B cell (primary cell): ENCODE data around the gene GFRAL. TPM values are rescaled to one million over a fixed set of nuclear protein-coding genes. Genes with fewer than 3 reads are reported as not detected.

ENCODE experiments used
- ATAC-seq: fragments of 200-7000 bp; cut with Tn5 transposase; one replicate; pipeline ENCODE4 v1.10.0; 2021; ENCODE audit warnings: low read depth, mild to moderate bottlenecking, moderate number of reproducible peaks, moderate library complexity
- CTCF ChIA-PET: fragments of 350-600 bp; sonication (Branson Sonifier 250); formaldehyde crosslinking; loops from one replicate; lab custom pipeline; 2021; ENCODE audit warnings: antibody characterized with exemption, inconsistent platforms; lab: Charles Lee
- POLR2A ChIA-PET: fragments of 350-600 bp; sonication (Branson Sonifier 250); formaldehyde crosslinking; loops from one replicate; lab custom pipeline; 2021; ENCODE audit warnings: antibody characterized with exemption; lab: Charles Lee
- DNase-seq: peaks from one replicate; pipeline ENCODE4 v3.0.0; 2013
- H2AFZ ChIP-seq: 2 replicates; pipeline ENCODE4 v1.6.1; 2012; ENCODE audit warnings: mild to moderate bottlenecking, low read depth, low read length; ENCODE audit not compliant: insufficient read depth, poor library complexity, severe bottlenecking
- H3K27ac ChIP-seq, 2 donors: 1 replicate in 1 of 2; 2 replicates in 1 of 2; pipeline ENCODE4 v1.5.1; 2012 to 2013; ENCODE audit warnings: low read length in 2 of 2, mild to moderate bottlenecking in 2 of 2, moderate library complexity in 1 of 2
- H3K27me3 ChIP-seq, 4 experiments: fragments of 200-600 bp in 1 of 4; sonication (generic) in 1 of 4; replicated peaks in 1 of 4; 1 replicate in 2 of 4; 2 replicates in 2 of 4; pipeline versions ENCODE4 v1.6.1 to v1.7.0; 2013 to 2016; ENCODE audit warnings: low read length in 3 of 4, mild to moderate bottlenecking in 2 of 4, mixed read lengths in 1 of 4, moderate library complexity in 1 of 4; ENCODE audit not compliant: insufficient read depth in 4 of 4, control insufficient read depth in 3 of 4; ENCODE audit errors: control extremely low read depth in 1 of 4
- H3K36me3 ChIP-seq, 2 experiments: replicated peaks in 1 of 2; 1 replicate in 1 of 2; 2 replicates in 1 of 2; pipeline versions ENCODE4 v1.6.1 to v1.7.1; 2013; ENCODE audit warnings: low read length in 1 of 2; ENCODE audit not compliant: insufficient read depth in 2 of 2, control insufficient read depth in 1 of 2; ENCODE audit errors: control extremely low read depth in 1 of 2, extremely low read depth in 1 of 2
- H3K4me1 ChIP-seq, 2 donors: fragments of 200-600 bp in 1 of 2; sonication (generic) in 1 of 2; 1 replicate in 1 of 2; 2 replicates in 1 of 2; pipeline versions ENCODE4 v1.5.1 to v1.6.1; 2013 to 2017; ENCODE audit warnings: low read length in 2 of 2; ENCODE audit not compliant: control insufficient read depth in 2 of 2, insufficient read depth in 2 of 2
- H3K4me2 ChIP-seq: replicated peaks from 2 replicates; pipeline ENCODE3; 2012; ENCODE audit warnings: mild to moderate bottlenecking, low read depth, low read length; ENCODE audit not compliant: poor library complexity, severe bottlenecking
- H3K4me3 ChIP-seq, 5 experiments: fragments of 200-600 bp in 1 of 5; sonication (generic) in 1 of 5; 1 replicate in 3 of 5; 2 replicates in 2 of 5; pipeline versions ENCODE4 v1.5.1 to v1.7.0; 2011 to 2016; ENCODE audit warnings: low read length in 4 of 5, mild to moderate bottlenecking in 4 of 5, low read depth in 2 of 5, control low read depth in 1 of 5, moderate library complexity in 1 of 5; ENCODE audit not compliant: insufficient read depth in 1 of 5; ENCODE audit errors: control extremely low read depth in 1 of 5, extremely low read depth in 1 of 5
- H3K79me2 ChIP-seq: fragments of 200-600 bp; sonication (generic); one replicate; pipeline ENCODE4 v1.6.0; 2016; ENCODE audit warnings: low read length; ENCODE audit not compliant: control insufficient read depth, insufficient read depth
- H3K9ac ChIP-seq: fragments of 200-600 bp; sonication (generic); 2 replicates; pipeline ENCODE4 v1.6.1; 2017; ENCODE audit warnings: mild to moderate bottlenecking, low read length, moderate library complexity
- H3K9me3 ChIP-seq, 3 donors: one replicate each; pipeline versions ENCODE4 v1.6.1 to v1.7.1; 2013; ENCODE audit warnings: low read length in 2 of 3; ENCODE audit not compliant: control insufficient read depth in 2 of 3, insufficient read depth in 1 of 3; ENCODE audit errors: control extremely low read depth in 1 of 3
- H4K20me1 ChIP-seq: 2 replicates; pipeline ENCODE4 v1.6.0; 2012; ENCODE audit warnings: mild to moderate bottlenecking, low read length; ENCODE audit not compliant: insufficient read depth, control insufficient read depth, poor library complexity, severe bottlenecking
- H3K27ac Mint-ChIP-seq: one replicate; pipeline ENCODE4 v1.8.0; 2021; ENCODE audit warnings: mixed read lengths
- H3K27me3 Mint-ChIP-seq: one replicate; pipeline ENCODE4 v1.8.0; 2021; ENCODE audit warnings: mixed read lengths
- H3K4me1 Mint-ChIP-seq: one replicate; pipeline ENCODE4 v1.8.0; 2021; ENCODE audit warnings: mixed read lengths
- H3K4me3 Mint-ChIP-seq: one replicate; pipeline ENCODE4 v1.8.0; 2021; ENCODE audit warnings: mixed read lengths
- H3K9me3 Mint-ChIP-seq: one replicate; pipeline ENCODE4 v1.8.0; 2022; ENCODE audit warnings: mixed read lengths; ENCODE audit not compliant: insufficient read depth
- EZH2 ChIP-seq: IDR thresholded peaks from 2 replicates; pipeline ENCODE4 v1.6.1; 2012; ENCODE audit warnings: borderline replicate concordance, low read depth, mild to moderate bottlenecking, moderate library complexity, low read length; ENCODE audit not compliant: insufficient read depth, poor library complexity, severe bottlenecking
- whole genome bisulfite sequencing: methylation state at CpG from one replicate; pipeline ENCODE4 v1.1.5; 2013; ENCODE audit warnings: missing lambda C conversion rate; ENCODE audit not compliant: insufficient coverage; 5-methylcytosine and 5-hydroxymethylcytosine counted together
- intact Hi-C: fragments of 100-400 bp; cut with micrococcal nuclease; formaldehyde crosslinking; loops from one replicate; pipeline ENCODE4 v1.10.0; 2022
- polyA plus RNA-seq: library from polyadenylated mRNA; depleted of rRNA; stranded (reverse); fragments of >200 nt; gene quantifications from 2 replicates; pipeline ENCODE4 v1.2.3, GENCODE V29; 2012
- total RNA-seq, 2 donors: library from RNA; stranded (reverse); fragments of 120-200 nt in 1 of 2; gene quantifications; 1 replicate in 1 of 2; 2 replicates in 1 of 2; pipeline versions ENCODE4 v1.2.3 to v1.2.4, GENCODE V29; 2013 to 2022
- TF ChIP-seq, protein P1 (sequence below): fragments of 200-600 bp; IDR thresholded peaks from one replicate; pipeline ENCODE4 v1.8.0; 2022; ENCODE audit warnings: antibody characterized with exemption, mild to moderate bottlenecking

Gene GFRAL
- total and polyA plus RNA-seq, 2 donors (not counting 1 experiment from before 2014, with no cell fraction given): not detected

DNA sequence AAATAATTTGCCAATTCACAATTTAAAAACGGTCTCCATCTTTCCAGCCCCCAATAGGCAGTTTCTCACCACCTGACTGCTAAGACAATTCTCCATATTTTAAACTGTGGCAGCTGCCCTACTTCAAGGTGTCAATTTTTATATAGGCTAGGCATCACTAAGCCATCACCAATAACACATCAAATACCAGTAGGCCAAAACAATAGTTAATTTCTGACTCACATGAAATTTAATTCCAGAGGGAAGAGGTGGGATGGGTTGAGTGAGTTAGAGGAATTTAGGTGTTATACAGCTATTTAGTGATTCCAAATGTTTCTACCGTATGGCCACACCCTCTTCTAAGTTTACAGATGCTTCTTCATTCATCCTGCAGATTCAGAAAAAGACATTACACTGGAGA lies 49.9 kb downstream of the GFRAL start:
- Histone ChIP-seq H3K4me1 (no peaks in the 10 kb centered on the region), H2AFZ (no peak overlapping the region), H3K27me3 (no peaks in the 10 kb centered on the region), H3K36me3 (no peaks in the 10 kb centered on the region), H3K9me3 (no peaks in the 10 kb centered on the region), H3K4me3 (no peak overlapping the region), H4K20me1 (no peaks in the 10 kb centered on the region), H3K27ac (no peak overlapping the region), H3K79me2 (no peaks in the 10 kb centered on the region), H3K4me2 (no peak overlapping the region), H3K9ac (no peak overlapping the region)
- ATAC-seq: no peak
- no peaks in the 10 kb centered on the region for H3K4me1 Mint-ChIP-seq
- no peaks in the 10 kb centered on the region for H3K27me3 Mint-ChIP-seq
- H3K9me3 Mint-ChIP-seq: peaks cover 5% of the 10 kb centered on the region
- CTCF ChIA-PET: no interaction called here
- no peak for TF ChIP-seq EZH2
- TF ChIP-seq, protein P1, sequence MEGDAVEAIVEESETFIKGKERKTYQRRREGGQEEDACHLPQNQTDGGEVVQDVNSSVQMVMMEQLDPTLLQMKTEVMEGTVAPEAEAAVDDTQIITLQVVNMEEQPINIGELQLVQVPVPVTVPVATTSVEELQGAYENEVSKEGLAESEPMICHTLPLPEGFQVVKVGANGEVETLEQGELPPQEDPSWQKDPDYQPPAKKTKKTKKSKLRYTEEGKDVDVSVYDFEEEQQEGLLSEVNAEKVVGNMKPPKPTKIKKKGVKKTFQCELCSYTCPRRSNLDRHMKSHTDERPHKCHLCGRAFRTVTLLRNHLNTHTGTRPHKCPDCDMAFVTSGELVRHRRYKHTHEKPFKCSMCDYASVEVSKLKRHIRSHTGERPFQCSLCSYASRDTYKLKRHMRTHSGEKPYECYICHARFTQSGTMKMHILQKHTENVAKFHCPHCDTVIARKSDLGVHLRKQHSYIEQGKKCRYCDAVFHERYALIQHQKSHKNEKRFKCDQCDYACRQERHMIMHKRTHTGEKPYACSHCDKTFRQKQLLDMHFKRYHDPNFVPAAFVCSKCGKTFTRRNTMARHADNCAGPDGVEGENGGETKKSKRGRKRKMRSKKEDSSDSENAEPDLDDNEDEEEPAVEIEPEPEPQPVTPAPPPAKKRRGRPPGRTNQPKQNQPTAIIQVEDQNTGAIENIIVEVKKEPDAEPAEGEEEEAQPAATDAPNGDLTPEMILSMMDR: no peak
- no CpG with 5 or more reads among the region's 2 CpGs for WGBS
- no peak overlapping the region for H3K27ac Mint-ChIP-seq
- DNase-seq: no peak
- intact Hi-C loops: no loop called here
- POLR2A ChIA-PET: no interaction called here
- H3K4me3 Mint-ChIP-seq: no peak overlapping the region

DNA sequence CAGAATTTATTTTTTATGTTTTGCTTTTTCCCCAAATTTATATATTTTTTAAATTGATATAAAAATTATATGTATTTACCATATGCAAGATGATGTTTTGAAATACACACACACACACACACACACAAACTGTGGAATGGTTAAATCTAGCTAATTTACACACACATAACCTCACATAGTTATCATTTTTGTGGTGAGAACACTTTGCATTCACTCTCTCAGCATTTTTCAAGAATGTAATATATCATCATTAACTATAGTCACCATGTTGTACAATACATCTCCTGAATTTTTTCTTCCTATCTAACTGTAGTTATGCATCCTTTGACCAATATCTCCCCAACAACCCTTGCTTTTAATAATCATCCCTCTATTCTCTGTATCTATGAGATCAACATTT lies 52.2 kb downstream of the GFRAL start:
- H3K4me1 Mint-ChIP-seq: no peaks in the 10 kb centered on the region
- POLR2A ChIA-PET: no interaction called here
- H3K4me3 ChIP-seq: no peak overlapping the region
- no peaks in the 10 kb centered on the region for H4K20me1 ChIP-seq
- intact Hi-C loops: no loop called here
- H3K9me3 Mint-ChIP-seq: peaks cover 5% of the 10 kb centered on the region
- DNase-seq (no peak), ATAC-seq (no peak)
- H3K4me2 ChIP-seq: no peak overlapping the region
- no peaks in the 10 kb centered on the region for H3K79me2 ChIP-seq
- H3K4me3 Mint-ChIP-seq: no peak overlapping the region
- CTCF ChIA-PET: no interaction called here
- TF ChIP-seq EZH2: no peak
- TF ChIP-seq, protein P1: no peak
- no peaks in the 10 kb centered on the region for H3K36me3 ChIP-seq
- H3K4me1 ChIP-seq: no peaks in the 10 kb centered on the region
- no peak overlapping the region for H2AFZ ChIP-seq
- no peak overlapping the region for H3K27ac ChIP-seq
- no peak overlapping the region for H3K27ac Mint-ChIP-seq
- no peak overlapping the region for H3K9ac ChIP-seq
- no peaks in the 10 kb centered on the region for H3K27me3 ChIP-seq
- H3K27me3 Mint-ChIP-seq: no peaks in the 10 kb centered on the region
- no peaks in the 10 kb centered on the region for H3K9me3 ChIP-seq
